DMS153 treated with DMSO at 0.1 percent for 48 hours (cell line): Measurements from ENCODE around the gene NEK1.

ENCODE experiments used
- DNase-seq: peaks from one replicate; lab custom pipeline; 2025; ENCODE audit not compliant: unreplicated experiment; lab: John Stamatoyannopoulos, UW

NEK1 gene

GRCh38 chr4:169383724-169384123 lies 228.7 kb downstream of the NEK1 start:
- no peak for DNase-seq

DNA sequence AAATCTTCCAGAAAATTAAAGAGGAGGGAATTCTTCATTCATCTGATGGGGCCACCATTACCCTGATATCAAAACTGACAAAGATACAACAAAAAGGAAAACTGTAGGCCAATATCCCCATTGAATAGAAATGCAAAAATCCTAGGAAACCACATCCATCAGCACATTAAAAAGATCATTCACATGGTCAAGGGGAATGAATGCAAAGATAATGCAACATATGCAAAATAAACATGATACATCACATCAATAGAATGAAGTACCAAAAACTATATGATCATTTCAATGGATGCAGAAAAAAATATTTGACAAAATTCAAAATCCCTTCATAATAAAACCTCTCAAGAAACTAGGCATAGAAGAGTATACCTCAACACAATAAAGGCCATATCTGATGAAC lies 232.7 kb downstream of the NEK1 start:
- DNase-seq, result no peak

GRCh38 chr4:169377367-169377766 lies 235.0 kb downstream of the NEK1 start:
- DNase-seq, result no peak

DNA sequence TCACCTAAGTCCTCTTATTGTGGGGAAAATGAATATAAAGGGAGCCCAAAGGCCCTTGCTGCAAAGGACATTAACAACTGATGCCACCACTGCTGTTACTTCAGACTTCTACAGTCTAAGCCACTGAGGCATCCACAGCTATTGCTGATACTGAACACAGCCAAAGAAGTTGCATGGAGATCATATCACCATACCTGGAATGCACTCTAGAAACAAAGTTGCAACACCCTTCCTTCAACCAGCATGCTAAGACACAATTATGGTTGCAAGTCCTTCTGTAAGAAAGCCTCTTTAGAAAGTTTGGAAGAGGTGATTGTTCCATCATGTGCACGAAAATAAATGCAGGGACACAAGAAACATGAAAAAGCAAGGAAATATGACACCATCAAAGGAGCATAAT lies 236.0 kb downstream of the NEK1 start:
- DNase-seq, result no peak

DNA sequence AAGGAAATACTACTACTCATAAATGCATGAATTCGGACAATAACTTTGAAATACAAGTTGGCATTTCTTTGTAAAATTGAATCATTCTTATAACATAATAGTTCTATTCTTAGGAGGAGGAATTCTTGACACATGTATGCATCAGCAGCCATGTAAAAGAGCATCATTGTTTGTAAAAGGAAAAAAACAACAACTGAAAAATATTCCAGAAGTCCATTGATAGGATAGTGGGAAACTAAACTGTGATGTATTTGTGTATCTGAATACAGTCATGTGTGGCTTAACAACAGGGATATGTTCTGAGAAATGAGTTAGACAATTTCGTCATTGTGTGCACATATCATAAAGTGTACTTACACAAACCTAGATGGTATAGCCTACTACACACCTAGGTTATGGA lies 239.6 kb downstream of the NEK1 start:
- DNase-seq, result no peak

DNA sequence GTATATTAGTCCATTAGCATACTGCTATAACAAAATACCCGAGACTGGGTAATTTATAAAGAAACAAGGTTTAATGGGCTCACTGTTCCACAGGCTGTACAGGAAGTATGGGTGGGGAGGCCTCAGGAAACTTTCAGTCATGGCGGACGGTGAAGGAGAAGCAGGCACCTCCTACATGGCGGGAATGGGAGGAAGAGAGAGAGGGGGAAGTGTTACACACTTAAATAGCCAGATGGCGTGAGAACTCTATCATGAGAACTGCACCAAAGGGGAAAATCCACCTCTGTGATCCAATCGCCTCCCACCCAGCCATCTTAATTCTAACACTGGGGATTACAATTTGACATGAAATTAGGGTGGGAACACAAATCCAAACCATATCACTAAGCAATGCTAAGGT lies 242.7 kb downstream of the NEK1 start:
- DNase-seq, result no peak

DNA sequence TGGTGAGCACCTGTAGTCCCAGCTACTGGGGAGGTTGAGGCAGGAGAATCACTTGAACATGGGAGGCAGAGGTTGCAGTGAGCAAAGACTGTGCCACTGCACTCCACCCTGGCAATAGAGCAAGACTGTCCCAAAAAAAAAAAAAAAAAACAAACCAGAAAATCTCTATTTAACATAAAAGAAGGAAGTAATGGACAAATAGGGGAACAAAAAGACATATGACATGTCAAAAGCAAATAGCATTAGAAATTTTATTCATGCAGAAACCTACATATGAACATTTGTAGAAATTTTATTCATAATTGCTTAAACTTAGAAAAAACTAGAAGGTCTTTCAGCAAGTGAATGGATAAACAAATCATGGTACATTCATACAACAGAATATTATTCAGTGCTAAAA lies 244.6 kb downstream of the NEK1 start:
- DNase-seq, result no peak

DNA sequence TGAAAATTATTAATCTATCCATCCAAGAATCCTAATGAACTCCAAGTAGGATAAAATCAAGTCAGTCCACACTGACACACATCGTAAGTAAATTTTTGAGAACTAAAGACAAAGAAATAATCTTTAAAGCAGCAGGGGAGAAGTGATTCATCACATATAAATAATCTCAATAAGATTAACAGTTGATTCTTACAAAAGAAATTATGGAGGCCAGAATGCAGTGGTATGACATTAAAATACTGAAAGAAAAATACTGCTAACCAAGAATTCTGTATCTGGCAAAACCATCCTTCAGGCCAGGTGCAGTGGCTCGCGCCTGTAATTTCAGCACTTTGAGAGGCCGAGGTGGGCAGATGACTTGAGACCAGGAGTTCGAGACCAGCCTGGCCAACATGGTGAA lies 245.6 kb downstream of the NEK1 start:
- no peak for DNase-seq

DNA sequence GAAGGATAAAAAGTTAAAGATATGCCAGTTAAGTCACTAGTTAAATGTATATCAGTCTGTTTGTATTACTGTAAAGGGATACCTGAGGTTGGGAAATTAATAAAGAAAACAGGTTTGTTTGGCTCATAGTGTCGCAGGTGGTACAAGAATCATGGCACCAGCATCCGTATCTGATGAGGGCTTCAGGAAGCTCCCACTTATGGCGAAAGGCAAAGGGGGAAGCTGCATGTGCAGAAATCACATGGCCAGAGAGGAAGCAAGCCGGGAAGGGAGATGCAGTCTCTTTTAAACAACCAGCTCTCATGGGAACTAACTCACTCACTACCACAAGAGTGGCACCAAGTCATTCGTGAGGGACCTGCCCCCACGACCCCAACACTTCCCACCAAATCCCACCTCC lies 249.8 kb downstream of the NEK1 start:
- DNase-seq, result no peak

DNA sequence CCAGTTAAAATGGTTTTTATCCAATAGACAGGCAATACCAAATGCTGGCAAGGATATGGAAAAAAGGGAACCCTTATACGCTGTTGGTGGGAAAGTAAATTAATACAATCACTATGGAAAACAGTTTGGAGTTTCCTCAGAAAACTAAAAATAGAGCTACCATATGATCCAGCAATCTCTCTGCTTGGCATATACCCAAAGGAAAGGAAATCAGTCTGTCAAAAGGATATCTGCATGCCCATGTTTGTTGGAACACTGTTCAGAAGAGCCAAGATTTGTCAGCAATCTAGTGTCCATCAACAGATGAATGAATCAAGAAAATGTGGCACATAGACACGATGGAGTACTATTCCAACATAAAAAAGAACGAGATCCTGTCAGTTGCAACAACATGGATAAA lies 250.6 kb downstream of the NEK1 start:
- DNase-seq, result no peak

- DNase-seq, result no peak
These were observed 252.4 kb downstream of the NEK1 start for GRCh38 chr4:169359961-169360360.

DNA sequence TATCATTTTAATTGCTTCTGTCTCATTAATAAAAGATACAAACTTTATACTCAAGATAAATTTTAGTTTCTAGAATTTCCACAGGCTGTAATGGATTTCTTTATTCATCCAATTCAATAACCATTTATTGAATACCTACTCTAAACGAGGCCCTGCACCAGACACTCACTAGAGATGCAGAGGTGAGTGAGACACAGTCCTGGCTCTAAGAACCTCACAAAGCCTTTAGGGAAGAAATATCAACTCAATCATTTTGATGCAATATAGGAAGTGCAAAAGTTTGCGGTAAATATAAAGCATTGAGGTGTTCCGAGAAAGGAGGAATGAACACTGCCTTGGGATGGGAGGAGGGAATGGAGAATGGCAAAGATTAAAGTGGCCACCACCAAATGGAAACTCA lies 260.0 kb downstream of the NEK1 start:
- no peak for DNase-seq

- no peak for DNase-seq
These were observed 260.5 kb downstream of the NEK1 start for GRCh38 chr4:169351872-169352271.

DNA sequence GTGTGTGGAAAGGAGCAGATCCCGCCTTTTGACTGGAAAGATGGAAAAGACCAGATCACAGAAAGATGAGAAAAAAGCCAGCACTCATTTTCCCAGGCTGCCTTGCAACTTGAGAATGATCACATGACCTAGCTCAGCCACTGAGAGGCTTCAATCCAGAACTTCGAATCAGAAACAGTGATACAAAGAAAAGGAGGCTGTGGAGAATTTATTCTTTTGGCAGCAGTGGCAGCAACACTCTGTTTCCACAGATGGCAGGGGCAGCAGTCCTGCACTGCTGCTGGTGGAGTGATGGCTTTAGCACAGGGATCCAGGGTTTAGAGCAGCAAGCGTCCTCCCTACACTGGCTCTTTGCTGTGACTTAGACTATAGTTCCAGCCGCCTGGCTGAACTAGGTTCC lies 263.8 kb downstream of the NEK1 start:
- DNase-seq, result no peak

DNA sequence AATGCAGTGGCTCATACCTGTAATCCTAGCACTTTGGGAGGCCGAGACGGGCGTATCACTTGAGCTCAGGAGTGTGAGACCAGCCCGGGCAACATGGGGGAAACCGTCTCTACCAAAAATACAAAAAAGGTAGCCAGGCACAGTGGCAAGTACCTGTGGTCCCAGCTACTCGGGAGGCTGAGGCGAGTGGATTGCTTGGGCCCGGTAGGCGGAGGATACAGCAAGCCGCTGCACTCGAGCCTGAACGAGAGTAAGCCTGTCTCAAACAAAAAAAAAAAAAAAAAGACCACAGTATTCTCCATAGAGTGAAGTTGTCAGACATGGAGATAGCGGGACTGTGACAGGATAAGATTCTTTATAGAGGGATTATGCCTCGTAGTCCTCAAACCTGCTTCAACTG lies 265.5 kb downstream of the NEK1 start:
- DNase-seq, result no peak

- DNase-seq, result no peak
These were observed 267.1 kb downstream of the NEK1 start for GRCh38 chr4:169345316-169345721.
